KOPT-K1 (cell line): ENCODE data around the gene TNFRSF18.
"Not testable (repeated sequence)": the region's sequence is repeated elsewhere in the genome, so short reads cannot be mapped to it uniquely, and the experiment has no call there.

Source experiments
- H3K27ac ChIP-seq: fragments of 200-600 bp; sonication (generic); 2 replicates; pipeline ENCODE4 v1.5.1; 2016; ENCODE audit warnings: antibody characterized with exemption, mild to moderate bottlenecking, low read depth, low read length; ENCODE audit not compliant: poor library complexity, severe bottlenecking
- H3K36me3 ChIP-seq: fragments of 200-600 bp; sonication (generic); 2 replicates; pipeline ENCODE4 v1.5.1; 2017; ENCODE audit warnings: antibody characterized with exemption, mild to moderate bottlenecking, low read length, moderate library complexity; ENCODE audit not compliant: insufficient read depth
- H3K9me3 ChIP-seq: fragments of 200-600 bp; sonication (generic); 2 replicates; pipeline ENCODE4 v1.5.1; 2017; ENCODE audit warnings: antibody characterized with exemption, low read length, mild to moderate bottlenecking; ENCODE audit not compliant: insufficient read depth, poor library complexity, severe bottlenecking

The TNFRSF18 gene

DNA sequence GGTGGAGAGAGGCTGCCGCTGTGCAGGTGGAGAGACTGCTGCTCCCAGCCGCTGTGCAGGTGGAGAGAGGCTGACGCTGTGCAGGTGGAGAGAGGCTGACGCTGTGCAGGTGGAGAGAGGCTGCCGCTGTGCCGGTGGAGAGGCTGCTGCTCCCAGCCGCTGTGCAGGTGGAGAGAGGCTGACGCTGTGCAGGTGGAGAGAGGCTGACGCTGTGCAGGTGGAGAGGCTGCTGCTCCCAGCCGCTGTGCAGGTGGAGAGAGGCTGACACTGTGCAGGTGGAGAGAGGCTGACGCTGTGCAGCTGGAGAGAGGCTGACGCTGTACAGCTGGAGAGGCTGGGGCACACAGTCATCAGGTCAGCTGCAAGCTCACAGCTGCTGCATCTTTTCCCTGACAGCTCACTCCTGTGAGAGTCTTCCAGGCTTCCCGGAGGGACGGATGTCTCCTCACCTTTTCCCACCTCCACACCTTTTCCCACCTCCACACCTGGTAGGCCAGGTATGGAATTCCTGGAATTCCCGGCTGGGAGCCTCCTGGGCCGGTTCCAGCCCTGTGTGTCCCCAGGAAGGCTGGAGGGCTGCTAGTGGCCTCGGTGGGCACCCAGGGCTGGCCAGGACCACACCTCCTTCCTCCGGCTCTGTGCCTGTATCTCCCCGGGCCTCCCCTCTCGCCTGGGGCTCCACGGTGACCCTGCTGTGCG lies 30.2 kb downstream of the TNFRSF18 start:
- H3K36me3 ChIP-seq, H3K27ac ChIP-seq, H3K9me3 ChIP-seq: not testable (repeated sequence)

DNA sequence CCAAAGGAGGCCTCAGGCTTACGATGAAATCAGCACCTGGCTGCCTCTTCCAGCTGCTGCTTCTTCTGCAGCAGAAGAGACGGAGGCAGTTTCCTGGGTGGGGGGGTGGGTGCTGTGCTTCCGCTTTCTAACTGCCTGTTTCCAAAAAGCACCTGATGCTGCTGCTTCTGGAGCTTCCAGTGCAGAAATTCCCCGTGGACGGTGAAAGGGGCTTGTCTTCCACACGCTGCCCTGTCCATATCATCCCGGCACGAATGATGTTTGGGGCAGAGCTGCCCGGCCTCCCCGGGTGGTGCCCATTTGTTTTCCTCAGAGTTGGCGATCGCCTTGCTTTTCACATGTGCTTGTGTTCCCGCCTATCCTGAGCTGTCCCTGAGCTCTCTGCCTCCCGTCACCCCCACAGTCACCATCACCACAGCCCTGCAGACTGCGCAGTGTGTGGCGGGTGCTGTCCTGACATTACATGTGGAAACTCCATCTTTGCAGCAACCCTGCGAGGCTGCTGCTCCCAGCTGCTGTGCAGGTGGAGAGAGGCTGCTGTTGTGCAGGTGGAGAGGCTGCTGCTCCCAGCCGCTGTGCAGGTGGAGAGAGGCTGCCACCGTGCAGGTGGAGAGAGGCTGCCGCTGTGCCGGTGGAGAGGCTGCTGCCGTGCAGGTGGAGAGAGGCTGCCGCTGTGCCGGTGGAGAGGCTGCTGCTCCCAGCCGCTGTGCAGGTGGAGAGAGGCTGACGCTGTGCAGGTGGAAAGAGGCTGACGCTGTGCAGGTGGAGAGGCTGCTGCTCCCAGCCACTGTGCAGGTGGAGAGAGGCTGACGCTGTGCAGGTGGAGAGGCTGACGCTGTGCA lies 30.9 kb downstream of the TNFRSF18 start:
- H3K9me3 ChIP-seq = no peaks in the 10 kb centered on the region

DNA sequence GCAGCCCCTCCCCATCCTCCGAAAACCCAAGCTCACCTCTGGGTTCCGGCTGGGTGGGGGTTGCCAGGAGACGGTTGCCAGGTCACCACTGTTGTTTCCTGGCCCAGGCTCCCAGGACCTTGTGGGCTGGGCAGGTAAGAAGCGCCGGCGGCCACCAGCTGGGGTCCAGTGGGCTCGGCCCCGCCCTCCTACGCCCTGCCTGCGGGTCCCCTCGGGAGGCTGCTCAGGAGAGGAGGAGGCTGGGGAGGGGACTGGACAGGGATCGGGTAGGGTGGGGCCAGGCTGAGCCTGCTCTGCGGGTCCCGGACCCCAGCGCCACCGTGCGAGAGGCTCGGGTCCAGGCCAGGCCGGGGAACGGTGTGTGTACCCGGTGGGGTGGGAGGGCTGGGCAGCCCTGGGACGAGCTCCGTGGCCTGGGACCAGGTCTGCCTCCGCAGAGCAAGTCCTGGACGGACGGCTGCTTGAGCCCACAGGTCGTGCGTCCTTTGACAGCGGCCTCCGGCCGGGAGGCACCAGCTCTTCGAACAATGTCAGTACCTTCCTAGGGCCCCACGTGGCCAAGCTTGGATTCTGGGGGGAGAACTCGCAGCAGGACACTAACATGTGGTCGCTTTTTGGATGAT lies 32.5 kb downstream of the TNFRSF18 start, which contains the start of gene TTLL10:
Gene TTLL10 (plus strand): TSS at position 88 of the 623 bp plus-strand sequence. CDS start 5,336 bp downstream, outside the sequence.
- Histone ChIP-seq H3K9me3 (no peaks in the 10 kb centered on the region), H3K36me3 (no peaks in the 10 kb centered on the region), H3K27ac (no peak within 1 kb of the TSS)

More for the DNA sequence above, 30.9 kb downstream of the TNFRSF18 start:
- no peaks in the 10 kb centered on the region for H3K36me3 ChIP-seq
- peak overlapping the region; percentile 9 for H3K27ac ChIP-seq

DNA sequence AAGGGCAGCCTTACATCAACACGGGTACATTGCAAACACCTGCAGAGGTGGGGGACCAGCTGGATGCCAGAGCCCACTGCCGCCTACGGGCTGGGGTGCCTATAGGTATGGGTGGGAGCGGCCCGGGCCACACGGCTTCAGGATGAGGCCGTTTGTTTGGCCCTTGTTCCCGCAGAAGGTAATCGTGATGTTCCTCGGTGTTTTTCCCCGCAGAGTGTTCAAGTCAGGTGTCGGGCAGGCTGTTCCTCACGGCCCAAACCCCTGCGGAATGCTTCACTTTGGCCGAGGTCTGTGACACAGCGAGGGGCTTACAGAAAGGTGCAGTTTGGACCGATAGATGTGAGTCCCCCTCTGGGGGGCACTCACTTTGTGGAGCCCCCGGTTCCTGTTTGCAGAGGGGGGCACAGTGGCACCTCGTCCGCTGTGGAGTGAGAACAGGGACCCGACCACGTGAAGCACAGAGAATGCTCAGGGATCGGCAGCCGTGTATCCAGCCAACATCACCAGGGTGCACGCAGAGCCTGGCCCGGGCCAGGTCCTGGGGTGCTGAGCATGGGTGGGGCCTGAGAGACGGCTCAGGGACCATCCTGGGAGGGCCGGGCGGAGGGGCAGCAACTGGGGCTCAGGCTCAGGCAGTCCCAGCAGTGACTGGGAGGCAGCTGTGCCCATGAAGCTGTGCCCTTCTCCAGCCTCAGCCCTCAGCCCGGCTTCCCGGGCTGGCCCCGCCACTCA lies 33.2 kb downstream of the TNFRSF18 start:
- Histone ChIP-seq H3K27ac (no peak overlapping the region), H3K9me3 (no peaks in the 10 kb centered on the region), H3K36me3 (no peaks in the 10 kb centered on the region)

DNA sequence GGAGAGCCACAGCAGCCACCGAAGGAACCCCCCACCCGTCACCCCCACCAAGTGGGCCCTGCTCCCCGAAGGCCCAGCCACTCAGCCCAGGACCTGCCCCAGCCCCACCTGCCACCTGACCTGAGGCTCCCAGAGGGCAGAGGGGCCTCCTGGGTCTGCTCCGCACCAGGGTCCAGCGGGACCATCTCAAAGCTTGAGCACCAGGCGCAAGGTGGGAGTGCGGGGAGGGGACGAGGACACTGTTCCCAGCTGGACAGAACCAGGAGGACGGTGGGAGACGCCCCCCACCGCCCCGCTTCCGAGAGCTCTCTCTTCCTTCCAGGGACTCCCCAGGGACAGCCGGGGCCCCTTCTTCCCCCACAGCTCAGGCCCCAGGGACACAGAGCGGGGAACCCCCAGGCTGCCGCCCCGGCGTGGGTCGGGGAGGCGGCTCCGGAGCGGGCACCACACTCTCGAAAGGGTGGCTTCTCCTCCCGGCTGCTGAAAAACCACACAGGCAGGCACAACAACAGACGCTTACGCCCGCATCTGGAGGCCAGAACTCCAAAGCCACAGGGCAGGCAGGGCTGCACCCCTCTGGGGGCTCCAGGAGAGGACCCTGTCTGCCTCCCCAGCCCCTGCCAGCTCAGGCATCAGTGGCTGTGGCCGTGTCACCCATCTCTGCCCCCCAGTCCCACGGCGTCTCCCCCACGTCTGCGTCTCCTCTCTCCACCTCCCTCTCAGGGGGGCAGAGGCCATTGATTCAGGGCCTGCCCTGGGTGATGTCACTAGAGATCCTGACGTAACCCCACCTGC lies 34.6 kb downstream of the TNFRSF18 start:
- Histone ChIP-seq H3K36me3 (no peaks in the 10 kb centered on the region), H3K27ac (no peak overlapping the region), H3K9me3 (no peaks in the 10 kb centered on the region)

DNA sequence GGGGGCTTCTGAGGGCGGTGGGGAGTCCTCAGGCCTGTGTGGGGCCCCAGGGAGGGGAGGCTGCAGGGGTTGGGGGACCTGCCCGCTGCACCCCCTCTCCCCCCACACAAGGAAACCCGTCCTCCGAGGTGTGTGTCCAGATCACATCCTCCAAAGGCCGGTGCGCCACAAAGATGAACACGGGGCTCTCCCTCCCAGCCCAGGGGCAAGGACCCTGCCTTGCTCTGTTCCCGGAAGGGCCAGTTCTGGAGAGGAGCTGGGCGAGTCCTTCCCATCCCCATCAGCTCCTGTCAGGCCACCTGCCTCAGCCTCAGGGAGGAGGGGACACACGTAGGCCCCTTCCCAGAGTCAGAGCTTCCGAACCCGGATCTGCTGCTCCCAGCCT lies 35.2 kb downstream of the TNFRSF18 start:
- no peak overlapping the region for H3K27ac ChIP-seq
- H3K36me3 ChIP-seq = no peaks in the 10 kb centered on the region
- H3K9me3 ChIP-seq = no peaks in the 10 kb centered on the region

DNA sequence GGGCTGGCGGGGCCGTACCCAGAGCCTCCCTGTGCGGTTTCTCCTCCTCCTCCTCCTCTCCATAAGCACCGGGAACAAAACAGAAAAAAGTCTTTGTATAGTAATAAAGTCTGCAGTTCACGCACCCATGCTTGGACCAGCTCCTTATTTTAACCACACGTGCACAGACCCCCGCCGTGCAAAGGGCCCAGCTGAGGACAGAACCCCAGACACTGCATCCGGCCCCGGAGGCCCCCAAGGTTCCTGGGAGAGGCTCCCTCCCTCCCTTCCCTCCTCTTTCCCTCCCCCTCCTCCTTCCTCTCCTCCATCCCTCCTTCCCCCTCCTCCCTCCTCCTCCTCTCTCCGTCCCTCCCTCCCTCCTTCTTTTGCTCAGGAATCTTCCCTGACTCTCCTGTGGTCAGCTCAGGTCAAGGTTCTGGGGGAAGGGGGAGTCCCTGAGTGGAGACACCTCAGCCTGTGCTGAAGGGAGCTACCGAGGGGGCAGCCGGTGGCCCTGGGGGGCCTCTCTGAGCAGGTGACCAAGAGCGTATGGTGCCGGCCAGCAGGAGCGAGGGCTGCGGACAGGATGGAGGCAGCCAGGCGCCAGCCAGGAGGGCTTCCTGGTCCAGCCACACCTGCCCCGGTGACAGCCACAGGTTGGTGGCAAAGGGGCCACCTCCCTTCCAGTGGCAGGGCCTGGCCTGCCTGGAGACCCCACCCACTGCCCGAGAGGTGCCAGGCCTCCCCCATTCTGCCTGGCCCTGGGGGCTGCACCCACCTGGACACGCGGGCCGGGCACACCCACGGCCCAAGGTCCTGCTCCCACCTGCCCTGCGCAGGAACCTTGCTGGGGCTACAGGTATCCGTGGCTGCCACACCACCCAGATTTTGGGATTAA lies 35.9 kb downstream of the TNFRSF18 start:
- H3K27ac ChIP-seq = no peak overlapping the region
- no peaks in the 10 kb centered on the region for H3K9me3 ChIP-seq
- H3K36me3 ChIP-seq = no peaks in the 10 kb centered on the region

DNA sequence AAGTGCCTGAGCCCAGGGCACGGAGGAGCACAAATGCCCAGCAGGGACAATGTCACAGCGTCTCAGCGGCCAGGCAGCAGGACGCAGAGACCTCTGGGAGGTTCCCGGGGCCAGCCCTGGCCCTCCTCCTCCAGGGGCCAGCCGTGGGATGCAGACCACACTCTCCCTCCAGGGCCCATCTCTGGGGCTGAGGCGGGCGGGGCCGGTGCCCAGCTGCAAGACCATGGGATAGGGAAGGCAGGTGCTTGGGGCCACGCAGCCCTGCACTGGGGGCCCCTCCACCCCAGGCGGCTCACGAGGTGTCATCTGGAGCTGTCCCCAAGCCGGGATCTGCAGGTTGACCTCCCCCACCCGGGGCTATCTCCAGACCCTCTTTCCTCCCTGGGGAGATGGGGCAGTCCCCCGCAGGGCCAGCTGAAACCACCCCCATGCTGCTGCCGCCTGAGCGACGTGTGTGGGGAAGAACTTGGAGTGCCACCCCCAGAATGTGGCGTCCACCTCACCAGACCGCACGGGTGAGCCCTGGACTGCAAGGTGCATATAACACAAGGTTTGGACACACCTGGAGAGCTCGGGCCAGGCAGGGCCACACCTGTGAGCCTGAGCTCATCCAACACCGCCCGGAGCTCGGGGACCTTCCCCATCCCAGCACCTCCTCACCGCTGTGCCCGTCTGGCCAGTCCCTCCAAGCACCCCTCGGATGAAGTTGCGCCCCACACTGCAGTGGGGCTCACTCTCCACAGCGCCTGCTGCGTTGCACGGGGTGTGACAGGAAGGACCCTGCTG lies 36.8 kb downstream of the TNFRSF18 start:
- Histone ChIP-seq H3K36me3 (no peaks in the 10 kb centered on the region), H3K27ac (no peak overlapping the region), H3K9me3 (no peaks in the 10 kb centered on the region)

DNA sequence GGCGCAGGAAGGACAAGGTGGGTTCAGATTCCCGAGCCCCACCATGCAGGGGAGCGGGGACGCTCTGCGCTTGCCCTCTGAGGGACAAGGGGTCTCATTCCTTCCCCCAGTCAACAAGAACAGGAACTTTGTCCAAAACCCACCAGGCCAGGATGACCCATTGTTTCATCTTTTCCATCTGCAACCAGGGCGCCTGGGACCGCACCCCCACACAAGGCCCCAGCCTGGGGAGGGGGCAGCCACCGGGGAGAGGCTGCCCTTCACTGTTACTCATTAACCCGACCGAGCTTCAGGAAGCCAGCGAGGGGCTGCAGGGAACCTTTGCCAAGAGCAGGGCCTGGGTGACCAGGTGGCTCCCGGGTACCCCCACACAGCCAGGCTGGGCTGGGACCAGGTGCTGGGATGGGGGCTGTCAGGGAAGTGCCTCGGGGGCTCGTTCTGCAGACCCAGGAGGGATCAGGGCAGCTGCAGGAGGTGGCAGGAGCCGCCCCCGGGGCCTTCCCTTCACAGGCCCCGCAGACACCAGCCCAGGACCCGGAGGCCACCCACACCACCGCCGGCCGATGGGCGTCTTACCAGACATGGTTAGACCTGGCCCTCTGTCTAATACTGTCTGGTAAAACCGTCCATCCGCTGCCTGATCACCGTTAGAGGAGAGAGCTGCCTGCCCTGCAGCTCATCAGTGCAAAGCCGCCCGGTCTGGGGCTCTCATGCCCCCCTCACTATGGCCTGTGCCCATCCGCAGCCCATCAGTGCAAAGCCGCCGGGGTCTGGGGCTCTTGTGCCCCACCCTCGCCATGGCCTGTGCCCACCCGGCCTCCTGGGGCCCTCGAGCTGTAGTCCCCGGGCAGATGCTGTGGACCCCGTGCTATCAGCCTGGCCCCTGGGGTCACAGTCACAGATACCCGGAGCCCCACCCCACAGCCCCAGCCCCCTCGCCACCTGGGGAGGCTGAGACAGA lies 37.7 kb downstream of the TNFRSF18 start:
- no peak overlapping the region for H3K27ac ChIP-seq
- H3K9me3 ChIP-seq = no peaks in the 10 kb centered on the region
- H3K36me3 ChIP-seq = no peaks in the 10 kb centered on the region

DNA sequence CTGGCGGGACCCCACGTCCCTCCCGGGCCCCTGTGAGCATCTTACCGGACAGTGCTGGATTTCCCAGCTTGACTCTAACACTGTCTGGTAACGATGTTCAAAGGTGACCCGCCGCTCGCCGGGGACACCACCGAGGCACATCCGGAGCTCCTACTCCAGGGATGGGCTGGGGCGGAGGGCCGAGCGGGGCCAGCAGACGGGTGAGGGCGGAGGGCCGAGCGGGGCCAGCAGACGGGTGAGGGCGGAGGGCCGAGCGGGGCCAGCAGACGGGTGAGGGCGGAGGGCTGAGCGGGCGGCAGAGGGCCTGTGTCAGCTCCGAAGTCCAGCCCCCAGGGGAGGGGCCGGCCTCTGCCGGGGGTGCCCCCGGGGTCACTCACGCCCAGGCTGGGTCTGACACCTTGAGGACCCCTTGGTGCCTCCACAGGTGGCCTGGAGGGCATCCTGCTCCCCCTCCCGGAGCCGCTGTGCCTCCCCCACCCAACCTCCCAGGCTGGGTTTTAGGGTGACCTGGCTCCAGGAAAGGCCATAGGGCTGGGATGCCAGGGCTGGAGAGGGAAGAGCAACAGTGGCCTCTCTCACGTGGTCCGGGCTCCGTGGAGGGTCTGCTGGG lies 38.4 kb downstream of the TNFRSF18 start:
- H3K9me3 ChIP-seq = no peaks in the 10 kb centered on the region
- no peaks in the 10 kb centered on the region for H3K36me3 ChIP-seq
- no peak overlapping the region for H3K27ac ChIP-seq

DNA sequence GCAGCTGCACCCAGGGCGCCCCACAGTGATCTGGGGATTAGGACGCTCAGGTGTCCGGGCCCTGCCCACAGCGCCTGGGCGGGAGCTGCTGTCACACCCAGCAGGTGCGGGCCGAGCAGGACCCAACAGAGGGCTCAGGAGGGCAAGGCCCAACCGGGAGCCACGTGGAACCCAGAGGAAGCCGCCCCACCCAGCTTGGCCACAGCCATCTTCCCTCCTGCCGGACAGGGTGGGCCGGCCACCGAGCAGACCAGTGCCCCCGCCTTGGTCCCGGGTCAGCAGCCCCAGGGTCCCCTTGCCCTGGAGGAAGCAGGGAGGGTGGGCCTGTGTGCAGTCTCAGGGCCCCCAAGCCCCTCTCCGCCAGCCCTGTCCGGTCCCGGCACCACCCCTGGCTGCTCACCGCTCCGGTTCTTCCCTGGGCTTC lies 39.0 kb downstream of the TNFRSF18 start:
- no peak overlapping the region for H3K27ac ChIP-seq
- H3K36me3 ChIP-seq = no peaks in the 10 kb centered on the region
- no peaks in the 10 kb centered on the region for H3K9me3 ChIP-seq
